ENCODE results near the gene ARGLU1. TPM values are rescaled to one million over a fixed set of nuclear protein-coding genes. Genes with fewer than 3 reads are reported as not detected.

ARGLU1 gene
- total and polyA plus RNA-seq, 8 donors, result 16.6 to 321 (median 108) TPM

- WGBS, 5 donors, result 68 to 83% (median 69%) methylated on average over 8 of the region's 8 CpGs
- TF ChIP-seq POLR2A (IDR thresholded peaks at IDR 0.05) (no peak), EP300 (IDR thresholded peaks at IDR 0.05) (no peak), POLR2AphosphoS5 (IDR thresholded peaks at IDR 0.05) (no peak), CTCF (IDR thresholded peaks at IDR 0.05) (no peak)
- H3K4me3 ChIP-seq, result no peak overlapping the region
- peaks cover 17 to 86% (median 47%) of the 10 kb centered on the region in 4 donors for H3K4me1 ChIP-seq
- peaks cover 0 to 11% (median 8%) of the 10 kb centered on the region in 3 donors for H3K27me3 ChIP-seq
- intact Hi-C loops (cut with DNase I; ENCODE audit: low total_unique reads), result loop anchor here (10.0 kb wide), 1 partner anchor 445 kb away; no protein-coding TSS in a partner anchor
- no peaks in the 10 kb centered on the region for H3K9me3 ChIP-seq
- H3K27ac ChIP-seq, result peak overlapping the region in 2 of 5 donors; percentile 57 to 88
- no peaks in the 10 kb centered on the region for H3K36me3 ChIP-seq
- no peak for DNase-seq
Observed at GRCh38 chr13:106529415-106530170, 38.3 kb downstream of the ARGLU1 start.

DNA sequence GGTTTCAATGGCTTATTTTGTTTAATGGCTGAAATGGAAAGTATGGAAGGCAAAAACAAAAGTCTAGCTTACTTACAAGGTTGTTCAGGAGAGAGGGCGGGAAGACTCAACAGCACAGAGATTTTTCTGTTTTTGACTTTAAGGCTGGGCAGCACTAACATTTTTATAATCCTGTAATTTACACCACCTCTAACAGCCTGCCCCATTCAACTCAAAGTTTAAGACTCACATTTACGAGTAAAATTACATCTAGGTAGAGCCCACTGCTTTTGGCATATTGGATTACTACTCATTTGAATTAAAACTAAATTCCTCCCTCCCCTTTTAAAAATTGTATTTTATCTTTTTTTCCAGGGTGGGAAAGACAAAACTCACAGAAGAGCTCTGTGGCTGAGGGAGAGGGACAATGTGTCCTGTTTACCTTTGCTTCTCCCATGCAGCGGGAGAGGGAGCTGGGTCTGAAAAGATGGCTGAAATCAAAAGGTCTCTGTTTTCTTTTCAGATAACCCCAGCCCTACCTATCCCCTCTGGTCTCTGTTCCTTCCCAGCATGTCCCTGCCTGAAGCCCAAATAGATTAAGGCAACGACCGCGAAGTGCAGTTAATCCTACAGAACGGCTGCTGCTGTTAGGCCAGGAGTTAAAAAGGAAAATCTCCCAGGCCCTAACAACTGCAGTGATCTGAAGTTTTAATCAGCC is 39.1 kb downstream of the ARGLU1 start:
- Histone ChIP-seq H3K27ac (peak overlapping the region in 1 of 5 donors; percentile 88), H3K27me3 (peaks cover 0 to 4% (median under 1%) of the 10 kb centered on the region in 3 donors), H3K36me3 (no peaks in the 10 kb centered on the region), H3K9me3 (no peaks in the 10 kb centered on the region), H3K4me1 (peaks cover 10 to 78% (median 43%) of the 10 kb centered on the region in 4 donors), H3K4me3 (no peak overlapping the region)
- no peak for DNase-seq
- 62 to 77% (median 71%) methylated on average over 7 of the region's 7 CpGs for WGBS, 5 donors
- intact Hi-C loops (cut with DNase I; ENCODE audit: low total_unique reads), result loop anchor here (10.0 kb wide), 1 partner anchor 444 kb away; no protein-coding TSS in a partner anchor
- TF ChIP-seq EP300 (IDR thresholded peaks at IDR 0.05), result no peak
- no peak for TF ChIP-seq CTCF (IDR thresholded peaks at IDR 0.05)
- no peak for TF ChIP-seq POLR2A (IDR thresholded peaks at IDR 0.05)
- no peak for TF ChIP-seq POLR2AphosphoS5 (IDR thresholded peaks at IDR 0.05)

DNA sequence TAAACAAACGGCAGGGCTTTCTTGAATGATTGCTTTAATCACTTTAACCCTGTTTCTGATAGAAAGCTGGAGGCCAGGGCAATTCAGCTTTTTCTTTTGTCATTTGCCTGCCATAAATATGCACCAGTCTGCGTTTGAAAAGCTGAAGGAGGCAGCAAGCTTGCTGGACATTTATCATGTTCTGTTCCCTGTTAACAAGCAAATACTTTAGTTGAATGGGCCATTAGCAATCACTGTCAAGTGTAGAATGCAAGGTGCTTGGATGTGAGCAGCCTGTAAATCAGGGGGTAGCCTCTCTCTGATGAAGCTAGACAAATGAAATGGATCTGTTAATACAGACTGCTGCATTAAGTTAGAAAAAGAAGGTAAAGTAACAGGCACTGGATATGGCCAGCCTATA is 40.1 kb downstream of the ARGLU1 start:
- no peaks in the 10 kb centered on the region for H3K36me3 ChIP-seq
- no peaks in the 10 kb centered on the region for H3K9me3 ChIP-seq
- H3K27ac ChIP-seq, result no peak overlapping the region
- no peak for DNase-seq
- TF ChIP-seq POLR2AphosphoS5 (IDR thresholded peaks at IDR 0.05) (no peak), CTCF (IDR thresholded peaks at IDR 0.05) (no peak), EP300 (IDR thresholded peaks at IDR 0.05) (no peak)
- no peaks in the 10 kb centered on the region for H3K27me3 ChIP-seq
- H3K4me3 ChIP-seq, result no peak overlapping the region
- H3K4me1 ChIP-seq, result peaks cover 5 to 77% (median 38%) of the 10 kb centered on the region in 4 donors
- 24 to 46% (median 29%) methylated on average over 2 of the region's 2 CpGs for WGBS, 5 donors
- intact Hi-C loops (cut with DNase I; ENCODE audit: low total_unique reads), result loop anchor here (10.0 kb wide), 1 partner anchor 443 kb away; no protein-coding TSS in a partner anchor

- intact Hi-C loops (cut with DNase I; ENCODE audit: low total_unique reads), result loop anchor here (10.0 kb wide), 1 partner anchor 443 kb away; no protein-coding TSS in a partner anchor
- Histone ChIP-seq H3K27ac (no peak overlapping the region), H3K36me3 (no peaks in the 10 kb centered on the region), H3K4me1 (peaks cover 5 to 74% (median 36%) of the 10 kb centered on the region in 4 donors), H3K27me3 (no peaks in the 10 kb centered on the region), H3K4me3 (no peak overlapping the region), H3K9me3 (no peaks in the 10 kb centered on the region)
- WGBS, 5 donors, result 30 to 79% (median 55%) methylated on average over 1 of the region's 1 CpG
- DNase-seq, result no peak
- TF ChIP-seq EP300 (IDR thresholded peaks at IDR 0.05) (no peak), POLR2AphosphoS5 (IDR thresholded peaks at IDR 0.05) (no peak), CTCF (IDR thresholded peaks at IDR 0.05) (no peak), POLR2A (IDR thresholded peaks at IDR 0.05) (no peak)
Observed at GRCh38 chr13:106527445-106527801, 40.5 kb downstream of the ARGLU1 start.

Data from stomach (tissue), 9 donors.